GM18951 (cell line): ENCODE measurements around the gene UMODL1.

ENCODE experiments used
- POLR2A ChIP-seq: IDR thresholded peaks from 4 replicates; pipeline ENCODE4 v1.6.1; 2011; ENCODE audit warnings: mild to moderate bottlenecking; ENCODE audit not compliant: insufficient read length, insufficient read depth; ENCODE audit errors: extremely low read depth
- in situ Hi-C: fragments of 300-500 bp; cut with MboI; formaldehyde crosslinking; loops from one replicate; pipeline ENCODE4 v1.12.0; 2022; ENCODE audit warnings: low sequenced_read_pairs, mixed read lengths, inconsistent platforms; ENCODE audit not compliant: unreplicated experiment

Gene UMODL1

DNA sequence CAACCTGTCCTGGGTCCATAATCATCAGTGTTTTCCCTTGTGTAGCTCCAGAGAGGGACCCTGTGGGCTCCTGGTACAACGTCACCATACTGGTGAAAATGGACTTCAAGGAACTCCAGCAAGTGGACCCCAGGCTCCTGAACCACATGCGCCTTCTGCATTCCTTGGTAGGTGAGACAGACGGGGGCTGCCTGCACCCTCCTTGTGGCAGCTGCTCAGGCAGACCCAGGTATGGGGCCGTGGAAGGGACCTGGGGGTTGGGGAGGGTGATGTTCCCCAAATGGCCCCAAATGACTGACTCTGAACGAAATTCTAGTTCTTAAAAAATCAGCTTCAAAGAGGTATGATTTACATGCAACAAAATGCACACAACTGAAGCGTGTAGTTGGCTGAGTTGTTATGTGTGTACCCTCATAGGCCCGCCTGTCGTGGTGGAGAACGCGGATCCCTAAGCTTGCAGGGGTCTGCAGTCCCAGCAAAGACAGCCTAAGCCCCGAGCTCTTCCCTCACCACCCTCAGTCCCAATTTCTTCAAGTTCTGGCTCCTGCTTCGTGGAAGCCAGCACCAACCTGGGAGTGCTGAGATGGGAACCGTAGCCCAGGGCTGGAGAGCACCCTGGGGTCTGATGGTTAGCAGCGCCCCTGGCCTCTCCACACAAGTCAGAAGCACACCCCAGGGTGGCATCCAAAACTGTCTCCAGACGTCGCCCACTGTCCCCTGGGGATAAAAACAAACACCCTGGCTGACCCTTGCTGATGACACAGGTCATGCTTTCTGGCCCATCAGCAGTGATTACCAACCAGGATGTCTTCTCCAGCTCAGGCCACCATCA is 14.3 kb downstream of the UMODL1 start:
- TF ChIP-seq POLR2A = no peak
- in situ Hi-C loops = no loop called here

DNA sequence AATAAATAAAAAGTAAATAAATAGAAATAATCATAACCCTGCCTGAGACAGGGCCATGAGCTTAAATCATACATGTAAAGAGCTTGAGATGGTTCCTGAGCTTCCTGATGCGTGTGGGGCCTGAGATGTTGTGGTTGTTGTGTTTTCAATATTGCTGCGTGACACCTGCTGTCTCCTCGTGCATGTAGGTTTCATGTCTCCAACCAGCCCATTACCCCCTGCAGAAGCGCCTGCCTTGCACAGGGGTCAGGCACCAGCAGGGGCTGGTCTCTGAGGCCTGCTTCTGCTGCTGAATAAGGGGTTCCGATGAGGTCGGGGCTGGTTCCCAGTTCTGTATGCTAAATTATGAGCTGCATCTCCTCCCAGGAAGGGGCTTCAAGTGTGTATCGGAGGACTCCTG is 15.9 kb downstream of the UMODL1 start:
- in situ Hi-C loops = no loop called here
- no peak for TF ChIP-seq POLR2A

GRCh38 chr21:42088148-42088547 is 17.0 kb downstream of the UMODL1 start:
- TF ChIP-seq POLR2A = no peak
- in situ Hi-C loops = no loop called here

- in situ Hi-C loops = no loop called here
- no peak for TF ChIP-seq POLR2A
Observed at GRCh38 chr21:42088658-42089057, 17.5 kb downstream of the UMODL1 start.

DNA sequence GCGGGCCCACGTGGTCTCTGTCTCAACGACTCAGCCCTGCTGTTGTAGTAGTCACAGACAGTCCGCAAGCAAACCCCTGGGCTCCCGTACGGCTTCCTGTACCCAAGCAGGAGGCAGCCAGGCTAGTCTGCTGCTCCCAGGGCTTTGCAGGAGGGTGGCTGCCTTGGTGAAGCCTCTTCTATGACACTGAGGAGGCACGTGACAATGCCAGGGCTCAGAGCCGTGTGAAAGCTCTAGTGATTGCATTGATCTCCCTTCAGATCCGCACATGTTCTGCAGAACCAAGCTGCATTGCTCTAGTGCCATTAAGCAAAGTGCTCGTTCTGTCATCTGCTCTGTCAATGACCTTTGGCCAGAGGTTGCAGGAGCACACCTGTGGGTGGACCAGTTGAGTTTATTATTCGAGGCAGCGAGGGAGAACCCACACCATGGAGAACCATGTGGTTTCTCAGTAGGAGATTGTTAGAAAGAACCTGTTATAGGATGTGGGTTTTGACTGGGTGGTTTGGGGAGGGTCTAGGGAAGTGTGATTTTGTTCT is 18.0 kb downstream of the UMODL1 start:
- TF ChIP-seq POLR2A = no peak
- in situ Hi-C loops = no loop called here

- TF ChIP-seq POLR2A = no peak
- in situ Hi-C loops = no loop called here
Observed at GRCh38 chr21:42089665-42090310, 18.7 kb downstream of the UMODL1 start.

GRCh38 chr21:42091899-42092508 is 20.9 kb downstream of the UMODL1 start:
- TF ChIP-seq POLR2A = no peak
- in situ Hi-C loops = no loop called here

- TF ChIP-seq POLR2A = no peak
- in situ Hi-C loops = no loop called here
Observed at GRCh38 chr21:42092771-42093170, 21.7 kb downstream of the UMODL1 start.

DNA sequence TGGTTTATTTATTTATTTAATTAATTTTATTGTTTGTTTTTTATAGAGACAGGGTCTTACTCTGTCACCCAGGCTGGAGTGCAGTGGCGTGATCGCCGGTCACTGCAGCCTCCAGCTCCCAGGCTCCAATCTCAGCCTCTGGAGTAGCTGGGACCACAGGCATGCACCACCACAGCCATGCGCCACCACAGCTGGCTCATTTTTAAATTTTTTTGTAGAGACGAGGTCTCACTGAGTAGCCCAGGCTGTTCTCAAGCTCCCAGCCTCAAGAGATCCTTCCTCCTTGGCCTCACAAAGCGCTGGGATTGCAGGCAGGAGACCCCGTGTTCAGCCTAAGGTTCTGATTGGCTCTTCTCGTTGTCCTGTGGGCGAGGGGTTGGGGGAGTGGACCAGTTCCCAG is 22.1 kb downstream of the UMODL1 start:
- in situ Hi-C loops = no loop called here
- no peak for TF ChIP-seq POLR2A

- no peak for TF ChIP-seq POLR2A
- in situ Hi-C loops = no loop called here
Observed at GRCh38 chr21:42093991-42094421, 22.9 kb downstream of the UMODL1 start.

DNA sequence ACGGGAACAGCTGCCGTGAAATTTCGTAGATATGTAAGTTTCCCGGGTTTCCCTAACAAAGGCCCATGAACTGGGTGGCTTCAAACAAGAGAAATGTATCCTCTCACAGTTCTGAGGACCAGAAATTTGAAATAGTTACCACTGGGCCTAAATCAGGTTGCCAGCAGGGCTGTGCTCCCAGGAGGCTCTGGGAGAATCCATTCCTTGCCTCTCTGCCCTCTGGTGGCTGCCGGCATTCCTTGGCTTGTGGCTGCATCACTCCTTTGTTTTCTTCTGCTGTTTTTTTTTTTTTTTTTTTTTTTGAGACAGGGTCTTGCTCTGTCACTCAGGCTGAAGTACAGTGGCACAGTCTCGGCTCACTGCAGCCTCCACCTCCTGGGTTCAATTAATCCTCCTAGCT is 23.7 kb downstream of the UMODL1 start:
- TF ChIP-seq POLR2A = no peak
- in situ Hi-C loops = no loop called here

GRCh38 chr21:42095581-42095980 is 24.5 kb downstream of the UMODL1 start:
- in situ Hi-C loops = no loop called here
- no peak for TF ChIP-seq POLR2A

- TF ChIP-seq POLR2A = no peak
- in situ Hi-C loops = no loop called here
Observed at GRCh38 chr21:42096566-42096965, 25.4 kb downstream of the UMODL1 start.
